Epithelial cell of esophagus (primary cell): Measurements from ENCODE around the gene LIG4.

ENCODE experiments used
- DNase-seq: peaks from one replicate; pipeline ENCODE4 v3.0.0; 2010; ENCODE audit warnings: low read depth
- H3K4me3 ChIP-seq: 2 replicates; pipeline ENCODE4 v1.5.1; 2011; ENCODE audit warnings: mild to moderate bottlenecking, low read length, control low read depth
- CTCF ChIP-seq: IDR thresholded peaks from 2 replicates; pipeline ENCODE4 v1.5.1; 2011; ENCODE audit warnings: low read depth, mild to moderate bottlenecking, low read length, control low read depth, inconsistent platforms; ENCODE audit not compliant: insufficient read depth; ENCODE audit errors: missing control alignments

Gene LIG4

GRCh38 chr13:108176685-108177274 lies 38.6 kb downstream of the LIG4 start:
- H3K4me3 ChIP-seq = no peak overlapping the region
- peak; percentile 65 for TF ChIP-seq CTCF
- peak; percentile 62 for DNase-seq

- H3K4me3 ChIP-seq = no peak overlapping the region
- TF ChIP-seq CTCF = no peak
- DNase-seq = no peak
Observed at GRCh38 chr13:108168929-108169328, 46.4 kb downstream of the LIG4 start.

- no peak for DNase-seq
- no peak for TF ChIP-seq CTCF
- no peak overlapping the region for H3K4me3 ChIP-seq
Observed at GRCh38 chr13:108166078-108166477, 49.3 kb downstream of the LIG4 start.

- no peak for DNase-seq
- no peak for TF ChIP-seq CTCF
- no peak overlapping the region for H3K4me3 ChIP-seq
Observed at GRCh38 chr13:108158746-108159145, 56.6 kb downstream of the LIG4 start.
